ENCODE results near the gene SCIMP. TPM values are rescaled to one million over a fixed set of nuclear protein-coding genes. Genes with fewer than 3 reads are reported as not detected.
A peak's percentile ranks its signal among the peaks of the same experiment; 100 is the strongest.

Gene SCIMP
- total RNA-seq, 1 donor from 2014 or later: not detected

DNA sequence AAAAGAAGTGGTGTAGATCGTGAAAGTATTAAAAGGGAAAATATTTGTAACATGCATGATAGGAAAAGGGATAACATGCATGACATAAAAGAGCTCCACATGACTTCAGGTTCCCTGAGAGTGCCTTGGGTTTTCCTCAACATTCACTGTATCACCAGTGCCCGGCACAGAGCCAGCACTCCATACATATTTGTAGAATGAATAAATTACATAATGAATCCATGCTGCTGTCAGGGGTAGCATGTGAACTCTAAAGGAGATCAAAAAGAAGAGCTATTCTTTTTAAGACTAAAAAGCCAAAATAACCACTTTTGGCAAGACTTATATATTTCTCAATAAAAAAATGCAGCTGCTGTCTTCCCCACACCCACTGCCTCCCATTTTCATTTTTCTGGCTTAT, 40.3 kb downstream of the SCIMP start:
- Mint-ChIP-seq H3K4me1 (peaks cover 24% of the 10 kb centered on the region), H3K36me3 (ENCODE audit: low read depth) (peaks cover 28% of the 10 kb centered on the region), H3K4me3 (no peak overlapping the region), H3K9me3 (peaks cover 20% of the 10 kb centered on the region), H3K27ac (ENCODE audit: unreplicated experiment) (no peak overlapping the region), H3K27me3 (ENCODE audit: low read depth) (no peaks in the 10 kb centered on the region)
- DNase-seq (ENCODE audit: low read depth, low spot score): no peak
- TF ChIP-seq, protein P1, sequence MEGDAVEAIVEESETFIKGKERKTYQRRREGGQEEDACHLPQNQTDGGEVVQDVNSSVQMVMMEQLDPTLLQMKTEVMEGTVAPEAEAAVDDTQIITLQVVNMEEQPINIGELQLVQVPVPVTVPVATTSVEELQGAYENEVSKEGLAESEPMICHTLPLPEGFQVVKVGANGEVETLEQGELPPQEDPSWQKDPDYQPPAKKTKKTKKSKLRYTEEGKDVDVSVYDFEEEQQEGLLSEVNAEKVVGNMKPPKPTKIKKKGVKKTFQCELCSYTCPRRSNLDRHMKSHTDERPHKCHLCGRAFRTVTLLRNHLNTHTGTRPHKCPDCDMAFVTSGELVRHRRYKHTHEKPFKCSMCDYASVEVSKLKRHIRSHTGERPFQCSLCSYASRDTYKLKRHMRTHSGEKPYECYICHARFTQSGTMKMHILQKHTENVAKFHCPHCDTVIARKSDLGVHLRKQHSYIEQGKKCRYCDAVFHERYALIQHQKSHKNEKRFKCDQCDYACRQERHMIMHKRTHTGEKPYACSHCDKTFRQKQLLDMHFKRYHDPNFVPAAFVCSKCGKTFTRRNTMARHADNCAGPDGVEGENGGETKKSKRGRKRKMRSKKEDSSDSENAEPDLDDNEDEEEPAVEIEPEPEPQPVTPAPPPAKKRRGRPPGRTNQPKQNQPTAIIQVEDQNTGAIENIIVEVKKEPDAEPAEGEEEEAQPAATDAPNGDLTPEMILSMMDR (conservative IDR thresholded peaks at IDR 0.05): no peak

DNA sequence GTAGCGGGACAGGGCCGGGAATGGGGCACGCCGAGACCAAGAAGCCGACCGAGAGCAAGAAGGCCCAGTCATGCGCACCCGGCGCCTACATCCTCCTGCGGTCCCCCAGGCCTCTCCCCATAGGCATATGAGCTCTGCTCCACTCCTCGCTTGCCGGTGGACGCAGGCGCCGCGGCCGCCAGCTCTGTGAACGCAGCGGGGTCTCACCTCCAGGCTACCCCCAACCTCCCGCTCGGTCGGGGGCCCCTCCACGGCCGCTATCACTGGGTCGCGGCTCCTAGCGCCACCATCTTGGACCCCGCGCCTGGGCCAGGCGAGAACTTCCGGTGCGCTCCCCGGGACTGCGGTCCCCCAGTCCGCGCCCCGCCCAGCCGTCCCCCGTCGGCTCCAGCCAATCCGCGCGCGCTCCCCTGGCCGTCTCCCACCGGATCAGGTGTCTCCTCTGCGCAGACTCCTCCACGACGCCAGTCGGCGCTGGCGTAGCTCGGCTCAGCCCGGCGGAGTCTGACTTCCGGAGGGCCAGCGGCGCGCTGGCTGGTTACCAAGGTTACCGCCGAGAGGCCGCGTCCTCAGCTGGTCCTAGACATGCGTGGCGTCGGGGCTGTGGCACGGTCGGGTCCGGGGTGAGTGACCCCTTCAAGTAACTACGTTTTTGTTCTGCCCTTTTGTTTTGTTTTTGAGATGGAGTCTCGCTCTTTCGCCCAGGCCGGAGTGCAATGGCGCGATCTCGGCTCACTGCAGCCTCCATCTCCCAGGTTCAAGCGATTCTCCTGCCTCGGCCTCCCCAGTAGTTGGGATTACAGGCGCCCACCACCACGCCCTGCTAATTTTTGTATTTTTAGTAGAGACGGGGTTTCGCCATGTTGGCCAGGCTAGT, 42.9 kb downstream of the SCIMP start, which contains the start of gene ZNF594:
ZNF594 (minus strand) TSS at position 328 of the 877 bp plus-strand sequence. CDS start 7,612 bp downstream, outside the sequence.
- Mint-ChIP-seq H3K9me3 (peaks cover 26% of the 10 kb centered on the region), H3K27me3 (ENCODE audit: low read depth) (no peaks in the 10 kb centered on the region), H3K36me3 (ENCODE audit: low read depth) (peaks cover 43% of the 10 kb centered on the region), H3K4me1 (peaks cover 24% of the 10 kb centered on the region), H3K27ac (ENCODE audit: unreplicated experiment) (peak within 1 kb of the TSS; percentile 78), H3K4me3 (peak within 1 kb of the TSS; percentile 96)
- TF ChIP-seq, protein P1 (conservative IDR thresholded peaks at IDR 0.05): peak; percentile 75
- peak; percentile 93 for DNase-seq (ENCODE audit: low read depth, low spot score)

DNA sequence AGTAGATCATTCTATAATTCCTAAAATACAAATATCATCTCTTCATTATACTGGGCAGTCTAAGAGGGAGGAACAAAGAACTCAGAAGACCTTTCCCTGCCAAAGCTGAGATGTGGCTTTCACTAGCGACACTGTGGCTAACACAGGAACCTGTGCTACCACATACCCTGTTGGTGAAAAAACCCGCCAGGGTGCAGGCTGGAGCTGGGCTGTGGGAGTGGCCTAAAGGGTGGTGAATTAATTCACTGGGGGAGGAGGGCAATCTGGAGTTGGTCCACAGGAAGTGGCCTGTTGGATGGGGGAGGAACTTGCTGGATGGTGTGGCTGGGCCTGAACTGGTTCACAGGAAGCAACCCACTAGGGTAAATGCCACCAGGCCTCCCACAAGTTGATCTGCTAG, 50.4 kb downstream of the SCIMP start:
- Mint-ChIP-seq H3K4me1 (no peaks in the 10 kb centered on the region), H3K36me3 (ENCODE audit: low read depth) (peaks cover 82% of the 10 kb centered on the region), H3K9me3 (peaks cover 45% of the 10 kb centered on the region), H3K27me3 (ENCODE audit: low read depth) (peaks cover 12% of the 10 kb centered on the region), H3K27ac (ENCODE audit: unreplicated experiment) (no peak overlapping the region), H3K4me3 (no peak overlapping the region)
- TF ChIP-seq, protein P1 (conservative IDR thresholded peaks at IDR 0.05): no peak
- DNase-seq (ENCODE audit: low read depth, low spot score): no peak

- peak overlapping the region; percentile 16 for H3K4me3 Mint-ChIP-seq
- no peak overlapping the region for H3K27ac Mint-ChIP-seq (ENCODE audit: unreplicated experiment)
- peaks cover 12% of the 10 kb centered on the region for H3K27me3 Mint-ChIP-seq (ENCODE audit: low read depth)
- peaks cover 86% of the 10 kb centered on the region for H3K36me3 Mint-ChIP-seq (ENCODE audit: low read depth)
- H3K4me1 Mint-ChIP-seq: no peaks in the 10 kb centered on the region
- H3K9me3 Mint-ChIP-seq: peaks cover 49% of the 10 kb centered on the region
- no peak for DNase-seq (ENCODE audit: low read depth, low spot score)
- TF ChIP-seq, protein P1 (conservative IDR thresholded peaks at IDR 0.05): no peak
Observed at GRCh38 chr17:5183410-5183793, 51.3 kb downstream of the SCIMP start.

DNA sequence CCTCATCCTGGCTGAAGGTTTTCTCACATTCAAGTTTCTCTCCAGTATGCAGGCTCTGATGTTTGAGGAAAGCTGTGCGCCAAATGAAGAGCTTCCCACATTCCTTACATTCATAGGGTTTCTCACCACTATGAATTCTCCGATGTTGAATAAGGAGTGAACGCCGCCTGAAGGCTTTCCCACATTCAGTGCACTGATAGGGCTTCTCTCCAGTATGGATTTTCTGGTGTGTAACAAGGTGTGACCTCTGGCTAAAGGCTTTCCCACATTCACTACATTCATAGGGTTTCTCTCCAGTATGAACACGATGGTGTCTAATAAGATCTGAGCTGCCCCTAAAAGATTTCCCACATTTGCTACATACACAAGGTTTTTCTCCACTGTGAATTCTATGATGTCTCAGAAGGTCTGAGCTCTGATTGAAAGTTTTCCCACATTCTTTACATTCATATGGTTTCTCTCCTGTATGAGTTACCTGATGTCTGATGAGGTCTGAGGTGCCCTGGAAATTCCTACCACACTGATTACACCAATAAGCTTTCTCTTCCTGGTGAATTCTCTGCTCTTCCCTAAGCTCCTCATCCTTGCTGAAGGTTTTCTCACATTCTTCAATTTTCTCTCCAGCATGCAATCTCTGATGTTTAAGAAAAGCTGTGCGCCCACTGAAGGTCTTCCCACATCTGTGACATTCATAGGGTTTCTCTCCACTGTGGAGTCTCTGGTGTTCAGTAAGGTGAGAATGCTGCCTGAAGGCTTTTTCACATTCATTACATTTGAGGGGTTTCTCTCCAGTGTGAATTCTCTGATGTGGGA, 51.9 kb downstream of the SCIMP start:
- Mint-ChIP-seq H3K9me3 (peaks cover 49% of the 10 kb centered on the region), H3K4me1 (no peaks in the 10 kb centered on the region), H3K36me3 (ENCODE audit: low read depth) (peaks cover 82% of the 10 kb centered on the region), H3K27ac (ENCODE audit: unreplicated experiment) (no peak overlapping the region), H3K4me3 (peak overlapping the region; percentile 16), H3K27me3 (ENCODE audit: low read depth) (peaks cover 12% of the 10 kb centered on the region)
- no peak for DNase-seq (ENCODE audit: low read depth, low spot score)
- TF ChIP-seq, protein P1 (conservative IDR thresholded peaks at IDR 0.05): no peak

Measured in neural crest cell (in vitro differentiated cells).